ENCODE data around the gene ITIH4. TPM values are rescaled to one million over a fixed set of nuclear protein-coding genes. Genes with fewer than 3 reads are reported as not detected.
A peak's percentile ranks its signal among the peaks of the same experiment; 100 is the strongest.

Gene ITIH4
- polyA plus RNA-seq, 3 donors = 0.59 to 47.7 TPM; not detected in 1

GRCh38 chr3:52783211-52783555 is 47.3 kb downstream of the ITIH4 start:
- TF ChIP-seq, protein P1, sequence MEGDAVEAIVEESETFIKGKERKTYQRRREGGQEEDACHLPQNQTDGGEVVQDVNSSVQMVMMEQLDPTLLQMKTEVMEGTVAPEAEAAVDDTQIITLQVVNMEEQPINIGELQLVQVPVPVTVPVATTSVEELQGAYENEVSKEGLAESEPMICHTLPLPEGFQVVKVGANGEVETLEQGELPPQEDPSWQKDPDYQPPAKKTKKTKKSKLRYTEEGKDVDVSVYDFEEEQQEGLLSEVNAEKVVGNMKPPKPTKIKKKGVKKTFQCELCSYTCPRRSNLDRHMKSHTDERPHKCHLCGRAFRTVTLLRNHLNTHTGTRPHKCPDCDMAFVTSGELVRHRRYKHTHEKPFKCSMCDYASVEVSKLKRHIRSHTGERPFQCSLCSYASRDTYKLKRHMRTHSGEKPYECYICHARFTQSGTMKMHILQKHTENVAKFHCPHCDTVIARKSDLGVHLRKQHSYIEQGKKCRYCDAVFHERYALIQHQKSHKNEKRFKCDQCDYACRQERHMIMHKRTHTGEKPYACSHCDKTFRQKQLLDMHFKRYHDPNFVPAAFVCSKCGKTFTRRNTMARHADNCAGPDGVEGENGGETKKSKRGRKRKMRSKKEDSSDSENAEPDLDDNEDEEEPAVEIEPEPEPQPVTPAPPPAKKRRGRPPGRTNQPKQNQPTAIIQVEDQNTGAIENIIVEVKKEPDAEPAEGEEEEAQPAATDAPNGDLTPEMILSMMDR (IDR thresholded peaks at IDR 0.05) = no peak
- H3K27ac Mint-ChIP-seq = no peak overlapping the region

GRCh38 chr3:52782412-52783210 is 47.9 kb downstream of the ITIH4 start:
- Mint-ChIP-seq H3K27me3 (ENCODE audit: low read depth in 3 of 3) (peaks cover 4 to 11% (median 6%) of the 10 kb centered on the region in 3 donors), H3K4me3 (no peak overlapping the region), H3K4me1 (peaks cover 46% of the 10 kb centered on the region), H3K27ac (peak overlapping the region in 1 of 7 donors; percentile 59), H3K9me3 (peaks cover 0 to 3% (median 0%) of the 10 kb centered on the region in 7 donors), H3K36me3 (peaks cover 2 to 5% of the 10 kb centered on the region in 2 donors)
- H3K27me3 ChIP-seq (ENCODE audit: control insufficient read depth in 2 of 2, insufficient read depth in 2 of 2, low read length in 2 of 2) = no peaks in the 10 kb centered on the region
- H3K36me3 ChIP-seq (replicated peaks in 1 of 2; ENCODE audit: control insufficient read depth in 1 of 2, insufficient read depth in 2 of 2, low read length in 2 of 2) = no peaks in the 10 kb centered on the region
- H3K9me3 ChIP-seq (replicated peaks in 1 of 2; ENCODE audit: control insufficient read depth in 1 of 2, insufficient read depth in 1 of 2, low read length in 2 of 2) = no peaks in the 10 kb centered on the region
- no peaks in the 10 kb centered on the region for H3K79me2 ChIP-seq (ENCODE audit: insufficient read depth, low read length)
- peaks cover 31 to 44% of the 10 kb centered on the region in 2 donors for H3K4me1 ChIP-seq (ENCODE audit: control insufficient read depth in 1 of 2, insufficient read depth in 2 of 2, low read length in 2 of 2)
- H3K4me3 ChIP-seq (replicated peaks in 1 of 3; ENCODE audit: low read depth in 2 of 3, low read length in 3 of 3) = no peak overlapping the region
- H3K9ac ChIP-seq (ENCODE audit: insufficient read depth, low read length, poor library complexity, severe bottlenecking) = no peak overlapping the region
- 93% methylated on average over 6 of the region's 12 CpGs for whole genome bisulfite sequencing (ENCODE audit: insufficient coverage)
- TF ChIP-seq, protein P1 (IDR thresholded peaks at IDR 0.05) = no peak
- H2AFZ ChIP-seq (ENCODE audit: insufficient read depth, low read depth, low read length, poor library complexity, severe bottlenecking) = no peak overlapping the region
- intact Hi-C loops (cut with micrococcal nuclease) = loop anchor here in 1 of 2 donors (5.0 kb wide), 1 partner anchor 35 kb away; no protein-coding TSS in a partner anchor
- H4K20me1 ChIP-seq (ENCODE audit: insufficient read depth, low read length) = no peaks in the 10 kb centered on the region
- H3K27ac ChIP-seq (ENCODE audit: low read depth in 1 of 2, low read length in 2 of 2) = no peak overlapping the region
- DNase-seq = no peak
- H3K4me2 ChIP-seq (replicated peaks; ENCODE audit: extremely low read depth, low read length, poor library complexity, severe bottlenecking) = no peak overlapping the region

More at GRCh38 chr3:52783211-52783555, 47.3 kb downstream of the ITIH4 start:
- Histone ChIP-seq H3K27me3 (ENCODE audit: control insufficient read depth in 2 of 2, insufficient read depth in 2 of 2, low read length in 2 of 2) (no peaks in the 10 kb centered on the region), H4K20me1 (ENCODE audit: insufficient read depth, low read length) (no peaks in the 10 kb centered on the region), H3K4me3 (replicated peaks in 1 of 3; ENCODE audit: low read depth in 2 of 3, low read length in 3 of 3) (no peak overlapping the region), H3K79me2 (ENCODE audit: insufficient read depth, low read length) (no peaks in the 10 kb centered on the region), H2AFZ (ENCODE audit: insufficient read depth, low read depth, low read length, poor library complexity, severe bottlenecking) (no peak overlapping the region), H3K4me2 (replicated peaks; ENCODE audit: extremely low read depth, low read length, poor library complexity, severe bottlenecking) (no peak overlapping the region), H3K36me3 (replicated peaks in 1 of 2; ENCODE audit: control insufficient read depth in 1 of 2, insufficient read depth in 2 of 2, low read length in 2 of 2) (no peaks in the 10 kb centered on the region), H3K9ac (ENCODE audit: insufficient read depth, low read length, poor library complexity, severe bottlenecking) (no peak overlapping the region), H3K4me1 (ENCODE audit: control insufficient read depth in 1 of 2, insufficient read depth in 2 of 2, low read length in 2 of 2) (peaks cover 28 to 39% of the 10 kb centered on the region in 2 donors), H3K27ac (ENCODE audit: low read depth in 1 of 2, low read length in 2 of 2) (no peak overlapping the region), H3K9me3 (replicated peaks in 1 of 2; ENCODE audit: control insufficient read depth in 1 of 2, insufficient read depth in 1 of 2, low read length in 2 of 2) (no peaks in the 10 kb centered on the region)
- DNase-seq = no peak
- WGBS (ENCODE audit: insufficient coverage) = no CpG with 5 or more reads among the region's 3 CpGs
- Mint-ChIP-seq H3K36me3 (peaks cover under 1 to 3% of the 10 kb centered on the region in 2 donors), H3K4me3 (no peak overlapping the region), H3K9me3 (peaks cover 0 to 2% (median 0%) of the 10 kb centered on the region in 7 donors), H3K4me1 (peaks cover 42% of the 10 kb centered on the region), H3K27me3 (ENCODE audit: low read depth in 3 of 3) (peaks cover 4 to 13% (median 7%) of the 10 kb centered on the region in 3 donors)
- intact Hi-C loops (cut with micrococcal nuclease) = loop anchor here in 1 of 2 donors (5.0 kb wide), 1 partner anchor 36 kb away; no protein-coding TSS in a partner anchor
